ENCODE results near the gene MAD2L2. TPM values are rescaled to one million over a fixed set of nuclear protein-coding genes. Genes with fewer than 3 reads are reported as not detected.
A peak's percentile ranks its signal among the peaks of the same experiment; 100 is the strongest.

Gene MAD2L2
- total RNA-seq, 4 donors from 2014 or later: 10.0 to 50.3 (median 11.5) TPM

DNA sequence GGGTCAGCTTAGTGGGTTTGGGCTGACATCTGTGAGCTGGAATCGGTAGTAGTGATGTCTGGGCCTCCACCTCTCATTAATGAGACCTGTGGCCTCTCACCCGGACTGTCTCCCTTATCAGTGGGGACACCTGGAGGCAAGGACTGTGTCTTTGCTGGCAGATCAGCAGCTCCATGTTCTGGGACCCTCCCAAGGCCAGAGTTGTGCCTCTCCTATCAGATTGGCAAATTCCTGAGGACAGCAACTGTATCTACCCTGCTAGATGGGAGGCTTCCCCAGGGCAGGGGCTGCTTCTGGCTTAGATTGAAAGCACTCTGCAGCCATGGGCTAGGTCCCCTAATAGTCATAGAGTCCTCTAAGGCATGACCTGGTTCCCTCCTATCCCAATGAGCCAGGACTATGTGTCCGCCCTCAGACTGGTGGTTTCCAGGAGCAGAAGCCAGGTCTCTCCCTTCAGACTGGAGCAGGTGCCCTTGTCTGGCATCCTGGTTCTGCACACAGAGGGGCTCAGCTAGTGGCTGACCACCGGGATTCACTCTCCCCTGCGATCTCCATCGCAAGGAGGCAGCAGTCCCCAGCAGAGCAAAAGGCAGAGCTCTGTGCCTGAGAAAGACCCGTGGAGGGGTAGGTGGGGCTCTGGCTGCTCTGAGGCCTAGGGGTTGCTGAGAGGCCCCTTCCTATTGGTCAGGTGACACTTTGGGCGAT is 16.4 kb upstream of the MAD2L2 start:
- Histone ChIP-seq H3K4me1 (peaks cover 0 to 7% (median 0%) of the 10 kb centered on the region in 4 donors), H3K36me3 (no peaks in the 10 kb centered on the region), H3K27me3 (peaks cover 0 to 1% of the 10 kb centered on the region in 2 donors), H3K27ac (no peak overlapping the region), H3K9me3 (no peaks in the 10 kb centered on the region), H3K4me3 (no peak overlapping the region)
- DNase-seq: no peak
- TF ChIP-seq POLR2A (IDR thresholded peaks at IDR 0.05) (no peak), CTCF (IDR thresholded peaks at IDR 0.05) (no peak)

DNA sequence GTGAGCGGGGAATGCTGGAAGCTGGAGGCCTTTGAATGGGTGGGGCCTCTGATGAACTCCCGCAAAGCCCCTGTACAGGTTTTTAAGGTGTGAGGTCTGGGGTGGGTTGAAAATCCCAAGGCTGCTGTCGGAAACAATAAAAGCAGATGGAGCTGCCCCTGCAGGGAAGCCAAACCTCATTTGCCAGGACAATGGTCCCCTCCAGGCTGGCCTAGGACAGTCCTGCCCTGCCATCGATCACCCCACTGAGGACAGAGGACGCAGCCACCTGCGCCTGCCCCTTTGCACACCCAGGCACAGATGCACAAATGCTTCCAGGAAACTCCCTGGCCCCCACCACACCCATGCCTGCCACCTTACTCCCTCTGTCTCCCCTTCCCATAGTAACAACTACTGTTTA is 14.9 kb upstream of the MAD2L2 start:
- Histone ChIP-seq H3K36me3 (no peaks in the 10 kb centered on the region), H3K27me3 (peaks cover 0 to 15% of the 10 kb centered on the region in 2 donors), H3K4me3 (no peak overlapping the region), H3K9me3 (no peaks in the 10 kb centered on the region), H3K4me1 (peaks cover 0 to 22% (median 5%) of the 10 kb centered on the region in 4 donors), H3K27ac (no peak overlapping the region)
- TF ChIP-seq POLR2A (IDR thresholded peaks at IDR 0.05): no peak
- TF ChIP-seq CTCF (IDR thresholded peaks at IDR 0.05): no peak
- no peak for DNase-seq

- peaks cover 0 to 28% (median 8%) of the 10 kb centered on the region in 4 donors for H3K4me1 ChIP-seq
- H3K36me3 ChIP-seq: no peaks in the 10 kb centered on the region
- no peak overlapping the region for H3K27ac ChIP-seq
- H3K4me3 ChIP-seq: no peak overlapping the region
- H3K9me3 ChIP-seq: no peaks in the 10 kb centered on the region
- DNase-seq: no peak
- TF ChIP-seq CTCF (IDR thresholded peaks at IDR 0.05): no peak
- TF ChIP-seq POLR2A (IDR thresholded peaks at IDR 0.05): no peak
- peaks cover 0 to 21% of the 10 kb centered on the region in 2 donors for H3K27me3 ChIP-seq
Measured at GRCh38 chr1:11693917-11694316, 13.0 kb upstream of the MAD2L2 start.

DNA sequence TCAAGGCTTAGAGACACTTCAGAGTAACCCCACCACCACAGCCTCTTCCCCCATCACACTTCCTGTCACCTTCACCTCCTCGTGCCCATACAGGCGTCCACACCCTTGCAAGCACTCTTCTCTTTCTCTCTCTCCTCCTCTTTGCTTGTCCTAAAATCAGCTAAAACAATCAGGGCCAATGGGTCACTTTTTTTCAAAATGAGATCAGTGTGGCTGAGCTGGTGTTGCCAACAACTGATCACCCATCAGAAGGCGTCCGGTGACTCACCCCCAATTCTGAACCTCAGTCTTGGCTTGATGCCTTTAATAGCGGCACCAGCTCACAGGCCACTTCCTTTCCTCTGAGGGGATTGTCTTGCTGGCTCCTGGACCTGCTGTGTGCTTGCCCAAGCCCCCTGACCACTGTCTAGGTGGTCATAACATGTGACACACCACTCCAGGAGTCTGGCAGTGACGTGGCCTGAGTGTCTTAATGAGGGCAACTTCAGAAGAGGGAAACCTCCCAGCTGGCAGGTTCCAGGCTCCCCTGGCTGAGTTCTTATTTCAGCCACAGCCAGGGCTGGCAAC is 12.2 kb upstream of the MAD2L2 start:
- H3K27ac ChIP-seq: no peak overlapping the region
- DNase-seq: no peak
- no peaks in the 10 kb centered on the region for H3K36me3 ChIP-seq
- H3K9me3 ChIP-seq: no peaks in the 10 kb centered on the region
- TF ChIP-seq CTCF (IDR thresholded peaks at IDR 0.05) (no peak), POLR2A (IDR thresholded peaks at IDR 0.05) (no peak)
- peaks cover 0 to 21% of the 10 kb centered on the region in 2 donors for H3K27me3 ChIP-seq
- peaks cover 0 to 28% (median 8%) of the 10 kb centered on the region in 4 donors for H3K4me1 ChIP-seq
- H3K4me3 ChIP-seq: no peak overlapping the region

GRCh38 chr1:11691928-11692711 is 11.2 kb upstream of the MAD2L2 start:
- Histone ChIP-seq H3K27me3 (peaks cover 0 to 21% of the 10 kb centered on the region in 2 donors), H3K27ac (no peak overlapping the region), H3K4me3 (peak overlapping the region in 3 of 4 donors; percentile 32 to 36 (median 35)), H3K9me3 (no peaks in the 10 kb centered on the region), H3K4me1 (peaks cover 0 to 28% (median 8%) of the 10 kb centered on the region in 4 donors), H3K36me3 (no peaks in the 10 kb centered on the region)
- DNase-seq: no peak
- TF ChIP-seq POLR2A (IDR thresholded peaks at IDR 0.05) (no peak), CTCF (IDR thresholded peaks at IDR 0.05) (no peak)
